Tibial artery (tissue), 4 donors: ENCODE data around the gene NOTCH1.

Experiments
- DNase-seq, 2 donors: peaks; one replicate each; pipeline ENCODE4 v3.0.0-alpha.2; 2019
- H3K27ac ChIP-seq, 2 donors: fragments of 200-600 bp; sonication (generic) in 1 of 2; 1 replicate in 1 of 2; 2 replicates in 1 of 2; pipeline ENCODE4 v1.5.1; 2018 to 2019; ENCODE audit warnings: mild to moderate bottlenecking in 1 of 2
- H3K27me3 ChIP-seq, 2 donors: fragments of 200-600 bp; sonication (generic) in 1 of 2; one replicate each; pipeline versions ENCODE4 v1.5.1 to v1.6.0; 2016 to 2019
- H3K36me3 ChIP-seq, 3 donors: fragments of 200-600 bp; sonication (generic) in 2 of 3; one replicate each; pipeline ENCODE4 v1.5.1; 2016 to 2019; ENCODE audit warnings: mild to moderate bottlenecking in 2 of 3
- H3K4me1 ChIP-seq, 4 donors: fragments of 200-600 bp; sonication (generic) in 2 of 4; 1 replicate in 3 of 4; 2 replicates in 1 of 4; pipeline ENCODE4 v1.5.1; 2016 to 2019
- H3K4me3 ChIP-seq, 2 donors: fragments of 200-600 bp; sonication (generic) in 1 of 2; 1 replicate in 1 of 2; 2 replicates in 1 of 2; pipeline ENCODE4 v1.5.1; 2018 to 2019; ENCODE audit warnings: mild to moderate bottlenecking in 2 of 2
- H3K9me3 ChIP-seq, 3 donors: fragments of 200-600 bp; sonication (generic) in 1 of 3; one replicate each; pipeline ENCODE4 v1.5.1; 2016 to 2019
- CTCF ChIP-seq, 2 experiments: fragments of 200-600 bp in 1 of 2; fragments of 450-650 bp in 1 of 2; IDR thresholded peaks; one replicate each; pipeline ENCODE4 v1.5.1; 2017 to 2019; ENCODE audit warnings: antibody characterized with exemption in 2 of 2, mild to moderate bottlenecking in 1 of 2, moderate library complexity in 1 of 2
- intact Hi-C: fragments of 100-400 bp; cut with DNase I; formaldehyde crosslinking; loops from one replicate; pipeline ENCODE4 v1.15.0; 2023; ENCODE audit warnings: low total_unique reads

NOTCH1 gene

GRCh38 chr9:136536721-136537241, 9.1 kb downstream of the NOTCH1 start:
- H3K4me3 ChIP-seq: no peak overlapping the region
- H3K27ac ChIP-seq: no peak overlapping the region
- intact Hi-C loops: loop anchor here (5.0 kb wide), 1 partner anchor 81 kb away; no protein-coding TSS in a partner anchor
- H3K36me3 ChIP-seq: peaks cover 0 to 34% (median 18%) of the 10 kb centered on the region in 3 donors
- no peak for DNase-seq
- no peaks in the 10 kb centered on the region for H3K27me3 ChIP-seq
- no peaks in the 10 kb centered on the region for H3K9me3 ChIP-seq
- no peak for TF ChIP-seq CTCF (IDR thresholded peaks at IDR 0.05)
- H3K4me1 ChIP-seq: peaks cover 0 to 68% (median 43%) of the 10 kb centered on the region in 4 donors

DNA sequence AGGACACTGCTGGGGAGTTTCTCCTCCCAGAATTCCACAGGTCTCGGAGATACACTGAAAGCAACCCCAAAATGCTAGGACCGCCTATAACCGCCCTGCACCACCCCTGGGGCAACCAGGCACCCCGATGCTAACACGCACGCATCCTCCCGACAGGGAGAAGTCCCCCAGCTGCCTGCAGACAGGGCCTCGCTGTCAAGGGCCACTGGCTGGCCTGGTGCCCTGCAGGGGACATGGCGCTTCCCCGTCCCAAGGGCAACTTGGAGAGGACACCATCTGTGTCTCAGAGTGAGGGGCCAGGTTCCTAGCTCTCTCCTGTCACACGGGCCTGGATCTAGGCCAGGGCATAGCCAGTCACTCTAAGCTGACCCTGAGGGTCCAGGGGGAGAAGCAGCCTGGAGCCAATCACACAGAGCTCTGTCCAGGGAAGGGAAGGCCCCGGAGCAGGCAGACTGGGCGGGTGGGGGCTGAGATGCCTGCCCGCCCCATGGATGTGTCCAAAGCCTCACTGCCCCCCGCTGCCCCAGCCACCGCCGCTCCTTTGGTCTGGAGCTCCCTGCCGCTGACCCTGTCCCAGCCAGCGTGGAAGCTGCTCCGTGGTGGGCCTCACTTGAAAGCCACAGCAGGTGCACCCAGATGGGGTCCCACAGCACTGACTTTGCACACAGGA, 9.7 kb downstream of the NOTCH1 start:
- peaks cover 0 to 68% (median 43%) of the 10 kb centered on the region in 4 donors for H3K4me1 ChIP-seq
- DNase-seq: no peak
- no peaks in the 10 kb centered on the region for H3K27me3 ChIP-seq
- TF ChIP-seq CTCF (IDR thresholded peaks at IDR 0.05): no peak
- peaks cover 0 to 28% (median 14%) of the 10 kb centered on the region in 3 donors for H3K36me3 ChIP-seq
- intact Hi-C loops: loop anchor here (5.0 kb wide), 1 partner anchor 81 kb away; no protein-coding TSS in a partner anchor
- H3K4me3 ChIP-seq: no peak overlapping the region
- no peak overlapping the region for H3K27ac ChIP-seq
- no peaks in the 10 kb centered on the region for H3K9me3 ChIP-seq

GRCh38 chr9:136535070-136535469, 10.8 kb downstream of the NOTCH1 start:
- DNase-seq: no peak
- TF ChIP-seq CTCF (IDR thresholded peaks at IDR 0.05): no peak
- Histone ChIP-seq H3K27me3 (no peaks in the 10 kb centered on the region), H3K4me1 (peaks cover 0 to 68% (median 41%) of the 10 kb centered on the region in 4 donors), H3K36me3 (peaks cover 0 to 24% (median 14%) of the 10 kb centered on the region in 3 donors), H3K9me3 (no peaks in the 10 kb centered on the region), H3K27ac (no peak overlapping the region), H3K4me3 (no peak overlapping the region)
- intact Hi-C loops: loop anchor here (5.0 kb wide), 1 partner anchor 82 kb away; no protein-coding TSS in a partner anchor

GRCh38 chr9:136534366-136534765, 11.5 kb downstream of the NOTCH1 start:
- no peak for DNase-seq
- H3K27me3 ChIP-seq: no peaks in the 10 kb centered on the region
- H3K4me3 ChIP-seq: no peak overlapping the region
- TF ChIP-seq CTCF (IDR thresholded peaks at IDR 0.05): no peak
- H3K9me3 ChIP-seq: no peaks in the 10 kb centered on the region
- H3K4me1 ChIP-seq: peaks cover 0 to 67% (median 38%) of the 10 kb centered on the region in 4 donors
- intact Hi-C loops: loop anchor here (5.0 kb wide), 1 partner anchor 42 kb away; no protein-coding TSS in a partner anchor
- peaks cover 0 to 24% (median 14%) of the 10 kb centered on the region in 3 donors for H3K36me3 ChIP-seq
- no peak overlapping the region for H3K27ac ChIP-seq

DNA sequence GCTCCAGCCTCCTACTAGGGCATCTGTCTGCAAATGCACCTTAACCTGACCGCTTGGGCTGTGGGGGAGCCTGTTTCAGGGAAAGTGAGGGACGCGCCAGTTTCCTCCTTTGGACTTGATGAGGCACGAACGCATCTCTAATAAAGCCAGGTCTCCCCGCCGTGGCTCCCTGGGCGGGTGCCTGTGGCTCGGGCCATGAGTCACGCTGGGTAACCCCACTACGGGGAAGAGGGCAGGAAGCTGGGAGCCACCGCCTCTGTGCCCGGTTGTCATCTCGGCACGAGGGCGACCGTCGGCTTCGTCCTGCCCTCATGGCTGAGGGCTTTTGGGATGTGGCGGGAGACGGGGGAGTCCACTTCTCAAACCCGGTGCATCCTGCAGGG, 12.1 kb downstream of the NOTCH1 start:
- TF ChIP-seq CTCF (IDR thresholded peaks at IDR 0.05): no peak
- Histone ChIP-seq H3K4me1 (peaks cover 0 to 67% (median 38%) of the 10 kb centered on the region in 4 donors), H3K4me3 (no peak overlapping the region), H3K36me3 (peaks cover 0 to 24% (median 14%) of the 10 kb centered on the region in 3 donors), H3K27me3 (no peaks in the 10 kb centered on the region), H3K9me3 (no peaks in the 10 kb centered on the region), H3K27ac (no peak overlapping the region)
- intact Hi-C loops: loop anchor here (5.0 kb wide), 1 partner anchor 41 kb away; no protein-coding TSS in a partner anchor
- DNase-seq: peak in 1 of 2 donors; percentile 46
